AG10803 (cell line): ENCODE measurements around the gene SYNM.
"Not testable (repeated sequence)": the region's sequence is repeated elsewhere in the genome, so short reads cannot be mapped to it uniquely, and the experiment has no call there.

Source experiments
- DNase-seq: peaks from one replicate; pipeline ENCODE4 v3.0.0; 2010; ENCODE audit warnings: low read depth
- H3K4me3 ChIP-seq: 2 replicates; pipeline ENCODE4 v1.5.1; 2011; ENCODE audit warnings: mild to moderate bottlenecking, low read length, control low read depth
- CTCF ChIP-seq: conservative IDR thresholded peaks from 2 replicates; pipeline ENCODE4 v1.5.1; 2011; ENCODE audit warnings: mild to moderate bottlenecking, low read length, control low read depth, inconsistent platforms

Gene SYNM

GRCh38 chr15:99062226-99062625 is 42.7 kb upstream of the SYNM start:
- DNase-seq: no peak
- no peak for TF ChIP-seq CTCF
- no peak overlapping the region for H3K4me3 ChIP-seq

- no peak overlapping the region for H3K4me3 ChIP-seq
- no peak for TF ChIP-seq CTCF
- DNase-seq: no peak
Observed at GRCh38 chr15:99068186-99068585, 36.7 kb upstream of the SYNM start.

GRCh38 chr15:99070208-99070607 is 34.7 kb upstream of the SYNM start:
- TF ChIP-seq CTCF: no peak
- no peak overlapping the region for H3K4me3 ChIP-seq
- no peak for DNase-seq

GRCh38 chr15:99071091-99071680 is 33.7 kb upstream of the SYNM start:
- DNase-seq: no peak
- no peak overlapping the region for H3K4me3 ChIP-seq
- TF ChIP-seq CTCF: no peak

- DNase-seq: no peak
- H3K4me3 ChIP-seq: no peak overlapping the region
- no peak for TF ChIP-seq CTCF
Observed at GRCh38 chr15:99073008-99073717, 31.7 kb upstream of the SYNM start.

- TF ChIP-seq CTCF: no peak
- DNase-seq: no peak
- no peak overlapping the region for H3K4me3 ChIP-seq
Observed at GRCh38 chr15:99074446-99074845, 30.4 kb upstream of the SYNM start.

- DNase-seq: not testable (repeated sequence)
Observed at GRCh38 chr15:99075059-99075652, 29.7 kb upstream of the SYNM start.

More at GRCh38 chr15:99075059-99075652, 29.7 kb upstream of the SYNM start:
- H3K4me3 ChIP-seq: not testable (repeated sequence)
